Right lobe of liver (tissue), 6 donors: ENCODE results near the gene PRKAB1. TPM values are rescaled to one million over a fixed set of nuclear protein-coding genes. Genes with fewer than 3 reads are reported as not detected.

Source experiments
- ATAC-seq, 4 donors: fragments of 200-7000 bp; cut with Tn5 transposase; one replicate each; pipeline ENCODE4 v1.9.1; 2020; ENCODE audit warnings: mild to moderate bottlenecking in 4 of 4, moderate library complexity in 4 of 4
- DNase-seq, 3 donors: peaks; one replicate each; pipeline ENCODE4 v3.0.0-alpha.2; 2020
- H3K27ac ChIP-seq, 3 donors: fragments of 200-600 bp; one replicate each; pipeline ENCODE4 v1.8.0; 2022
- H3K27me3 ChIP-seq, 2 donors: fragments of 200-600 bp; one replicate each; pipeline ENCODE4 v1.8.0; 2022
- H3K36me3 ChIP-seq, 4 donors: fragments of 200-600 bp; sonication (generic) in 1 of 4; one replicate each; pipeline versions ENCODE4 v1.5.1 to v1.8.0; 2017 to 2022; ENCODE audit warnings: control low read depth in 1 of 4
- H3K4me1 ChIP-seq, 4 donors: fragments of 200-600 bp; sonication (generic) in 1 of 4; one replicate each; pipeline versions ENCODE4 v1.5.1 to v1.8.0; 2017 to 2022; ENCODE audit warnings: control low read depth in 1 of 4
- H3K4me3 ChIP-seq, 3 donors: fragments of 200-600 bp; one replicate each; pipeline ENCODE4 v1.8.0; 2022
- H3K9me3 ChIP-seq, 4 donors: fragments of 200-600 bp; sonication (generic) in 1 of 4; one replicate each; pipeline versions ENCODE4 v1.5.1 to v1.8.0; 2017 to 2022; ENCODE audit warnings: control low read depth in 1 of 4
- POLR2A ChIP-seq: fragments of 450-650 bp; IDR thresholded peaks from one replicate; pipeline ENCODE4 v1.6.1; 2017; ENCODE audit warnings: antibody characterized with exemption, mild to moderate bottlenecking
- WGBS: methylation state at CpG from one replicate; pipeline ENCODE4 v1.1.6; 2018; ENCODE audit warnings: low coverage, low lambda C conversion rate; ENCODE audit not compliant: insufficient coverage; ENCODE audit errors: missing lambda C conversion rate; 5-methylcytosine and 5-hydroxymethylcytosine counted together
- intact Hi-C, 2 donors: fragments of 100-400 bp; cut with DNase I; formaldehyde crosslinking; loops; one replicate each; pipeline versions ENCODE4 v1.11.2 to v1.14.1; 2022
- total RNA-seq, 6 experiments: library from RNA; depleted of rRNA in 2 of 6; stranded (reverse); fragments of >200 nt in 2 of 6; fragmentation: NEBNext Ultra II Directional in 3 of 6; extraction: Animal tissue kit (Norgen Biotek cat#: 25700) in 3 of 6; gene quantifications; one replicate each; pipeline versions ENCODE4 v1.1.0 to v1.2.4, GENCODE V29; 2016 to 2023
- TF ChIP-seq, protein P1 (sequence below), 4 donors: fragments of 200-600 bp in 3 of 4; fragments of 450-650 bp in 1 of 4; IDR thresholded peaks; one replicate each; pipeline versions ENCODE4 v1.5.1 to v1.8.0; 2016 to 2022; ENCODE audit warnings: antibody characterized with exemption in 4 of 4, mild to moderate bottlenecking in 2 of 4
- donor health status: DM: no; HTN: yes; CAD: no.
- donor health status: DM: no; HTN: no; CAD: no.
- donor health status: DM: no; HTN: no; CAD: no.
- donor health status: DM: no; HTN: yes; CAD: no.
- donor health status: DM: no; HTN: yes; CAD: no.

PRKAB1 gene
- total RNA-seq, 6 experiments from 2014 or later, result 8.2 to 17.1 (median 10.3) TPM

DNA sequence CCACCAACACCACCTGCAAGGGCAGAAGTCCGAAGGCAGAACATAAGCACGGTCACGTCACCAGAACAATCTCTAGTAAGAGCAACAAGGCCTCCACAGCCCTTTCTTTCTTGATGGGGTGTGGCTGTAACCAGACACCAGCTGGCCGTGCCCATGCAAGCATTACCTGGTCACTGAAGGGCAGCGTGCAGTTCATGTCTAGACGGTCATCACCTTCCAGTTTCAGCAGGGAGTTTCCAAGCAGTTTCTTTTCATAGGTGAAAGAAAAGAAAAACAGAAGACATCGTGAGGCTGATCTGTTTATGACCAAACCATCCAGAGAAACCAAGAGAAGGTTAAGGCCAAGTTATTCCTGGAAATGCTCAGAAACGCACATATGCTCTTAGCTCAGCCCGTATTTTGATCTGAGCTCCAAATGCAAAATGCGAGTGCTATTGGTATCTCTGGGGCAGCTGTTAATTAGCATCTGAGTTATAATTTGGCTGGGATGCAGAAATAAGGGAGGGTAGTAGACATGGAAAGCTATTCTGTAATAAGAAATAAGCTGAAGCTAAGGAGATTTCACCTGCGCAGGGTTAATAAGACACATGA is 42.5 kb downstream of the PRKAB1 start:
- TF ChIP-seq POLR2A, result no peak
- TF ChIP-seq, protein P1, sequence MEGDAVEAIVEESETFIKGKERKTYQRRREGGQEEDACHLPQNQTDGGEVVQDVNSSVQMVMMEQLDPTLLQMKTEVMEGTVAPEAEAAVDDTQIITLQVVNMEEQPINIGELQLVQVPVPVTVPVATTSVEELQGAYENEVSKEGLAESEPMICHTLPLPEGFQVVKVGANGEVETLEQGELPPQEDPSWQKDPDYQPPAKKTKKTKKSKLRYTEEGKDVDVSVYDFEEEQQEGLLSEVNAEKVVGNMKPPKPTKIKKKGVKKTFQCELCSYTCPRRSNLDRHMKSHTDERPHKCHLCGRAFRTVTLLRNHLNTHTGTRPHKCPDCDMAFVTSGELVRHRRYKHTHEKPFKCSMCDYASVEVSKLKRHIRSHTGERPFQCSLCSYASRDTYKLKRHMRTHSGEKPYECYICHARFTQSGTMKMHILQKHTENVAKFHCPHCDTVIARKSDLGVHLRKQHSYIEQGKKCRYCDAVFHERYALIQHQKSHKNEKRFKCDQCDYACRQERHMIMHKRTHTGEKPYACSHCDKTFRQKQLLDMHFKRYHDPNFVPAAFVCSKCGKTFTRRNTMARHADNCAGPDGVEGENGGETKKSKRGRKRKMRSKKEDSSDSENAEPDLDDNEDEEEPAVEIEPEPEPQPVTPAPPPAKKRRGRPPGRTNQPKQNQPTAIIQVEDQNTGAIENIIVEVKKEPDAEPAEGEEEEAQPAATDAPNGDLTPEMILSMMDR (IDR thresholded peaks at IDR 0.05), result no peak
- H3K36me3 ChIP-seq, result no peaks in the 10 kb centered on the region
- H3K27me3 ChIP-seq, result no peaks in the 10 kb centered on the region
- no peak overlapping the region for H3K27ac ChIP-seq
- no peaks in the 10 kb centered on the region for H3K9me3 ChIP-seq
- ATAC-seq, result no peak
- peaks cover 0 to 9% (median 4%) of the 10 kb centered on the region in 4 donors for H3K4me1 ChIP-seq
- DNase-seq, result no peak
- intact Hi-C loops, result no loop called here
- 88% methylated on average over 5 of the region's 11 CpGs for WGBS
- no peak overlapping the region for H3K4me3 ChIP-seq

DNA sequence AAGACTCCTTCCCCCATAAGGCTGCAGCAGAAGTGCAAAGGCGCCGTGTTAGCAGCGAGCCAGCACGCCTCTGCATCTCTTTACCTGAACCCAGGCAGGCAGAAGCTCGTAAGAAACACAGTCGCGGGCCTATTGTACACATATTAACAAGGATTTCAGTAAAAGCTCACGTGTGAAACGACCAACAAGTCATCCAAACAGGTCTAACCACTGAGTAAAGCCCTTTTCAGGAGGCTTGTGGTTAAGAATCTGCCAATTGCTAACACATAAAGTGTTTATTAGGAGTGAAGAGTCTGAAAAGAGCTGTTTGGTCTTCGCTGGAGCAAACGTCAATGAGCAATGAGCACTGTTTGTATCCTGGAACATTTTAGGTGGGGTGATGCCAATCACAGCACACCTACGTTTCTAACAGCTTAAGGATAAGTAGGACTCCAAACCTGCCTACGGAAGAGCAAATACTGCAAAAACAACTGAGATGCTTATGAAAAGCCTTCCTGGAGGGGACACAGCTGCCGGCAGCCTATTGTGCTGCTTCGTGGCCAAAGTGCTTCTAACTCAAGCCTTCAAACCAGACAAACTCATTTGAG is 43.1 kb downstream of the PRKAB1 start:
- H3K9me3 ChIP-seq, result no peaks in the 10 kb centered on the region
- H3K4me3 ChIP-seq, result no peak overlapping the region
- no peak overlapping the region for H3K27ac ChIP-seq
- ATAC-seq (no peak), DNase-seq (no peak)
- intact Hi-C loops, result no loop called here
- TF ChIP-seq, protein P1 (IDR thresholded peaks at IDR 0.05), result no peak
- TF ChIP-seq POLR2A, result no peak
- H3K36me3 ChIP-seq, result no peaks in the 10 kb centered on the region
- H3K27me3 ChIP-seq, result no peaks in the 10 kb centered on the region
- H3K4me1 ChIP-seq, result peaks cover 0 to 14% (median 5%) of the 10 kb centered on the region in 4 donors
- WGBS, result 93% methylated on average over 10 of the region's 15 CpGs

GRCh38 chr12:119711693-119712092 is 43.8 kb downstream of the PRKAB1 start:
- TF ChIP-seq POLR2A, result no peak
- TF ChIP-seq, protein P1 (IDR thresholded peaks at IDR 0.05), result no peak
- H3K36me3 ChIP-seq, result no peaks in the 10 kb centered on the region
- DNase-seq (no peak), ATAC-seq (no peak)
- 97% methylated on average over 4 of the region's 4 CpGs for WGBS
- intact Hi-C loops, result no loop called here
- no peaks in the 10 kb centered on the region for H3K27me3 ChIP-seq
- H3K4me3 ChIP-seq, result no peak overlapping the region
- H3K9me3 ChIP-seq, result no peaks in the 10 kb centered on the region
- no peak overlapping the region for H3K27ac ChIP-seq
- peaks cover 0 to 19% (median 8%) of the 10 kb centered on the region in 4 donors for H3K4me1 ChIP-seq

- intact Hi-C loops, result no loop called here
- no peak for DNase-seq
- WGBS, result 97% methylated on average over 11 of the region's 11 CpGs
Measured at GRCh38 chr12:119712721-119713120, 44.8 kb downstream of the PRKAB1 start.

More at GRCh38 chr12:119712721-119713120, 44.8 kb downstream of the PRKAB1 start:
- no peak overlapping the region for H3K4me3 ChIP-seq
- H3K4me1 ChIP-seq, result peaks cover 0 to 19% (median 9%) of the 10 kb centered on the region in 4 donors
- no peak overlapping the region for H3K27ac ChIP-seq
- no peaks in the 10 kb centered on the region for H3K27me3 ChIP-seq
- H3K36me3 ChIP-seq, result no peaks in the 10 kb centered on the region
- no peaks in the 10 kb centered on the region for H3K9me3 ChIP-seq
- TF ChIP-seq, protein P1 (IDR thresholded peaks at IDR 0.05), result no peak
- TF ChIP-seq POLR2A, result no peak
- no peak for ATAC-seq
